NCI-H1436 treated with DMSO at 0.1 percent for 48 hours (cell line): ENCODE measurements around the gene CD96.

Source experiments
- DNase-seq: peaks from one replicate; lab custom pipeline; 2025; lab: John Stamatoyannopoulos, UW

The CD96 gene

GRCh38 chr3:111676211-111677006 is 134.4 kb downstream of the CD96 start:
- DNase-seq, result no peak

GRCh38 chr3:111677007-111677392 is 135.0 kb downstream of the CD96 start:
- DNase-seq, result no peak

GRCh38 chr3:111681661-111682426 is 139.8 kb downstream of the CD96 start:
- DNase-seq, result no peak

- DNase-seq, result no peak
These were observed 142.6 kb downstream of the CD96 start for GRCh38 chr3:111684640-111685039.

GRCh38 chr3:111688190-111688800 is 146.3 kb downstream of the CD96 start:
- no peak for DNase-seq

- no peak for DNase-seq
These were observed 148.2 kb downstream of the CD96 start for GRCh38 chr3:111690242-111690641.

DNA sequence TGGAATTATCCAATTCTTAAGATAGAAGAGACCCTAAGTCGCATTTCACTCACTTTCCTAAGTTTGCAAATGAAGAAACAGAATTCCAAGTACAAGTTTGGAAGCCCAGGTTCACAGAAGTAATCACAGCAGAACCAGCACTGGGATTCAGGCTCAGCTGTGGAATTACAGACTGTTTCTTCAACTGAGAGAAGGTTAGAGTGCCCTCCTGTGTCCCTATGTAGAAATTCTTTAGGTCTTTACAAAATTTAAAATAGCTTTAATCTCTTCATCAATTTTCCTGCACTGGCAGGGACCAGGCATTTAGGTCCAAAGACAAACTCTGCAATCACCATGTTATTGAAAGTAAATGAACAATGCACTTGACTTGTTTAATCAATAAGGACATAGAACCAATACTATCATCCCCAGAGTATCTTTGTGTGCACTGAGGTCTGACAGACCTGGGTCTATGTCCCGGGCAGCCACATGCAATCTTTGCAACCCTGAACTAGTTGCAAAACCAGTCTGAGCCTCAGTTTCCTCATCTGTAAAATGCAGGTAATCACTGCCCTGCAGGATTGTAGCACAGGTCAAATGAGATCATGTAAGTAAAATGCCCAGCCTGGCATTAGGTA is 149.4 kb downstream of the CD96 start:
- DNase-seq, result no peak

DNA sequence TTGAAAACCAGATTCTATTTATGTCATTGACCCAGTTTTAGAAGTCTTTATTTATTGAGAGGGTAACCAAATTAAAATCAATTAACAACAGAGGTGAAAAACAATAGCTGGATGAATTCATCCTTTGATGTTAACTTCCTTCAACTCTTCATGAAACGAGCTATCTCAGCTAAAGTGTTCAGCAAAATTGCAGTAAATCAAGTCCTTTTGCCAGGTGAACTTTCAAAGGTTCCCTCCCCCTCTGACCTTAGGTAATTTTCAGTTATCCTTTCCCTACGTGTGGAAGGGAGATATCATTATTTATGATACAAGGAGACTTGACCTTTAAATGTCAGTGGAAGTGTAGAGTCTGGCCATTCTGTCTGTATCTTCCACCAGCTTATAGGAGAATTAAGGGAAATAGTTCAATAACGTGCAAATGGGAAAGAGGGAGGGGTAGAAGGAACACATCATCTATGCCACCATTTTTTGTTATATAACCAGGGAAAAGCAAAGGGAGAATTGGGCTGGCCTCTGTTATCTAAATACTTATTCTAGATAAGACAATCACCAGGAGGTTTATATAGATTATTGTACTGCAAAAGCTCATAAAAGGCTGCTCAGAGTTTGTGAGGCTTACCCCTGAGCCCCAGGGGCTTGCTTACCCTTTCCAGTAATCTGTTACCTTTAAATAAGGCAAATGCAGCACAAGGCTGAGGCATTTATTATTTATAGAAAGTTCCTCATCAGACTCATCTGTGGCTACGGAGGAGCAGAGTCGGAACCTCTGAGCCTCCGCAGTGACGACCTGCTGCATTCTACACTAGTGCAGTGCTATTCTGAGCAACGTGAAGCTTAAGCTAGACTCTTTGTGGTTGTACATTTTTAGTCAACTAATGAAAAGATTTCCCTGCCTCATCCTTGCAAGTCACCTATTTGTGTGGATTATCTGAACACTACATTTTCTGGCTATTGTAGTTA is 150.9 kb downstream of the CD96 start:
- DNase-seq, result no peak

GRCh38 chr3:111694471-111694870 is 152.5 kb downstream of the CD96 start:
- DNase-seq, result no peak

DNA sequence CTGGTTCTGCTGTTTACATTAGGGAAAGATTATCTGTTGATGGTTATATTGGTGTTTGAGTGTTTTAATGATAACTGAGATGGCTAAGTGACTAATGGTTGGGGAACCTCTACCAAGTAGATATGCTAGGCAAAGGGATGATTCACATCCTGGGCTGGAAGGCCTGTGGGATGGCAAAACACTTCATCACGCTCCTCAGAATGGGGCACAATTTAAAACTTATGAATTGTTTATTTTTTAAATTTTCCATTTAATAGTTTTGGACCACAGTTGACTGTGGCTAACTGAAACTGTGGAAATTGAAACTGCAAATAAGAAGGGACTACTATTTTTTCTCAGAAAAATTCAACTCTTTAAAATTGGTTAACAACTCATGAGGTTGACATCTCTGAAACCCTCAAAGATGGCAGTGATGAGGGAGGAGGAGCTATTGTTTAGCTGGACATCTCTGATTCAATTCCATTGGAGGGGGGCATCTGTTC is 153.7 kb downstream of the CD96 start:
- no peak for DNase-seq

DNA sequence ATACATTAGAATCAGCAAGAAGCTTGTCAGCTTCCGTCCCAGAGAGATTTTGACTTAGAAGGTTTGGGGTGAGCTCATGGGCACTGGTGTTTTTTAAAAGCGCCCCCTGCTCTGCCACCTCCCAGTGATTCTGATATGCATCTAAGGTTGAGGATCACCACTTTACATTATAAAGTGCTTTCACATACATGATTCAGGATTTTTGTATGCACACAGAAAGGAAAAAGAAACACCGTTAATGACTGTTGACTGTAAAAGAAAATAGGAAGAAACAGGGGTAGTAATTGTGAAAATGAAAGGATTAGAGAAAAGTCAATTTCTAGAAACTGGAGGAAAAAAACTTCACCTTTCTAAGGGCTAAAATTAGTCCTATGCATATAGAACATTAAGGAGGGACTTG is 158.1 kb downstream of the CD96 start:
- no peak for DNase-seq

GRCh38 chr3:111701292-111701906 is 159.4 kb downstream of the CD96 start:
- no peak for DNase-seq
